IMR-90 (cell line): ENCODE data around the gene VKORC1L1.
"Not testable (repeated sequence)": the region's sequence is repeated elsewhere in the genome, so short reads cannot be mapped to it uniquely, and the experiment has no call there.

Experiments used
- CTCF ChIP-seq: conservative IDR thresholded peaks from 2 replicates; pipeline ENCODE4 v1.5.1; 2012; ENCODE audit warnings: mild to moderate bottlenecking, low read depth, low read length, improper control_type of control experiment
- FOS ChIP-seq: fragments of 150-350 bp; IDR thresholded peaks from 2 replicates; pipeline ENCODE4 v1.6.1; 2016; ENCODE audit warnings: low read depth, low read length
- MXI1 ChIP-seq: IDR thresholded peaks from 2 replicates; pipeline ENCODE4 v1.6.1; 2012; ENCODE audit warnings: low read depth, mild to moderate bottlenecking, low read length, moderate library complexity, borderline replicate concordance
- POLR2A ChIP-seq: IDR thresholded peaks from 2 replicates; pipeline ENCODE4 v1.6.1; 2012; ENCODE audit warnings: mild to moderate bottlenecking, low read depth, low read length
- RAD21 ChIP-seq: IDR thresholded peaks from 2 replicates; pipeline ENCODE4 v1.6.1; 2012; ENCODE audit warnings: low read length, improper control_type of control experiment
- SMC3 ChIP-seq: fragments of 150-350 bp; IDR thresholded peaks from 2 replicates; pipeline ENCODE4 v1.6.1; 2016; ENCODE audit warnings: low read depth, mild to moderate bottlenecking, antibody characterized with exemption, low read length, moderate library complexity

GRCh38 chr7:65898677-65899447 lies 26.0 kb downstream of the VKORC1L1 start:
- TF ChIP-seq CTCF, RAD21, SMC3, POLR2A, MXI1, FOS: not testable (repeated sequence)
